HCT116 (cell line): ENCODE results near the gene BBS7.

ENCODE experiments used
- POLR2A ChIP-seq: IDR thresholded peaks from 2 replicates; pipeline ENCODE4 v1.7.0; 2011; ENCODE audit warnings: borderline replicate concordance; ENCODE audit not compliant: insufficient read depth, insufficient read length; ENCODE audit errors: extremely low read depth
- POLR2AphosphoS5 ChIP-seq: IDR thresholded peaks from 2 replicates; pipeline ENCODE4 v1.6.1; 2011; ENCODE audit warnings: mild to moderate bottlenecking, low read depth, low read length, moderate library complexity
- SIN3A ChIP-seq: IDR thresholded peaks from 2 replicates; pipeline ENCODE4 v1.6.1; 2012; ENCODE audit warnings: low read depth
- SP1 ChIP-seq: IDR thresholded peaks from 2 replicates; pipeline ENCODE4 v1.6.1; 2012; ENCODE audit warnings: low read depth
- ZFX ChIP-seq: fragments of 450-650 bp; IDR thresholded peaks from 2 replicates; pipeline ENCODE4 v1.6.1; 2017
- ZNF274 ChIP-seq: fragments of 200-500 bp; sonication (Bioruptor generic); IDR thresholded peaks from 2 replicates; pipeline ENCODE4 v1.6.1; 2014; ENCODE audit warnings: mild to moderate bottlenecking, low read depth, low read length, inconsistent platforms
- TF ChIP-seq, protein P1 (sequence below), 3 experiments: fragments of 200-600 bp in 1 of 3; sonication (generic) in 1 of 3; IDR thresholded peaks in 2 of 3; conservative IDR thresholded peaks in 1 of 3; 2 replicates each; pipeline ENCODE4 v1.5.1; 2012 to 2017; ENCODE audit warnings: low read depth in 2 of 3, low read length in 2 of 3, antibody characterized with exemption in 1 of 3, borderline replicate concordance in 1 of 3, control low read depth in 1 of 3, mild to moderate bottlenecking in 1 of 3, mixed read lengths in 1 of 3, mixed run types in 1 of 3, moderate library complexity in 1 of 3; ENCODE audit not compliant: insufficient read depth in 1 of 3

DNA sequence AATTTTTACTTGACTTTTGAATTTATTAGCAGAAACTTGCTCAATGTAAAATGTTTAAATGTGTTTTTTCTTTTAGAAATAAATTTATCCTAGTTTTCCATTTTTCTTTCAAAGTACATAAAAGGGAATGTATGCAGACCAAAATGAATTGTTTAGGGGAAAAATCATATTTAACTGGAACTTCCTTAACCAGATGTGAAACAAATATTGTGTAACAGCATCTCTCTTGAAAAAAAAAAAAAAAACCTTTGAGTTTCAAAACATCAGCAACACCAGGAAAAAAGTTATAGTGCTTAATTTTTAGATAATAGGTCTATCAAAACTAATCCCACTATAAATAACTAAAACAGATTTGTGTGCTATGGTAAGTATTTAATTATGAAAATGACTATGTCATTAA is 32.1 kb downstream of the BBS7 start:
- TF ChIP-seq ZNF274 (no peak), POLR2AphosphoS5 (no peak), POLR2A (no peak), SIN3A (no peak), SP1 (no peak), ZFX (no peak)
- TF ChIP-seq, protein P1, sequence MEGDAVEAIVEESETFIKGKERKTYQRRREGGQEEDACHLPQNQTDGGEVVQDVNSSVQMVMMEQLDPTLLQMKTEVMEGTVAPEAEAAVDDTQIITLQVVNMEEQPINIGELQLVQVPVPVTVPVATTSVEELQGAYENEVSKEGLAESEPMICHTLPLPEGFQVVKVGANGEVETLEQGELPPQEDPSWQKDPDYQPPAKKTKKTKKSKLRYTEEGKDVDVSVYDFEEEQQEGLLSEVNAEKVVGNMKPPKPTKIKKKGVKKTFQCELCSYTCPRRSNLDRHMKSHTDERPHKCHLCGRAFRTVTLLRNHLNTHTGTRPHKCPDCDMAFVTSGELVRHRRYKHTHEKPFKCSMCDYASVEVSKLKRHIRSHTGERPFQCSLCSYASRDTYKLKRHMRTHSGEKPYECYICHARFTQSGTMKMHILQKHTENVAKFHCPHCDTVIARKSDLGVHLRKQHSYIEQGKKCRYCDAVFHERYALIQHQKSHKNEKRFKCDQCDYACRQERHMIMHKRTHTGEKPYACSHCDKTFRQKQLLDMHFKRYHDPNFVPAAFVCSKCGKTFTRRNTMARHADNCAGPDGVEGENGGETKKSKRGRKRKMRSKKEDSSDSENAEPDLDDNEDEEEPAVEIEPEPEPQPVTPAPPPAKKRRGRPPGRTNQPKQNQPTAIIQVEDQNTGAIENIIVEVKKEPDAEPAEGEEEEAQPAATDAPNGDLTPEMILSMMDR (IDR thresholded peaks at IDR 0.05 in 2 of 3, conservative IDR thresholded peaks at IDR 0.05 in 1 of 3; ENCODE audit: borderline replicate concordance in 1 of 3, insufficient read depth in 1 of 3, low read depth in 2 of 3, low read length in 2 of 3) = no peak
